ENCODE data around the gene RILP. TPM values are rescaled to one million over a fixed set of nuclear protein-coding genes. Genes with fewer than 3 reads are reported as not detected.

The RILP gene
- total and polyA plus RNA-seq, 2 of the 4 experiments (the other 2 are of a cell fraction), result 3.9 to 6.0 TPM

DNA sequence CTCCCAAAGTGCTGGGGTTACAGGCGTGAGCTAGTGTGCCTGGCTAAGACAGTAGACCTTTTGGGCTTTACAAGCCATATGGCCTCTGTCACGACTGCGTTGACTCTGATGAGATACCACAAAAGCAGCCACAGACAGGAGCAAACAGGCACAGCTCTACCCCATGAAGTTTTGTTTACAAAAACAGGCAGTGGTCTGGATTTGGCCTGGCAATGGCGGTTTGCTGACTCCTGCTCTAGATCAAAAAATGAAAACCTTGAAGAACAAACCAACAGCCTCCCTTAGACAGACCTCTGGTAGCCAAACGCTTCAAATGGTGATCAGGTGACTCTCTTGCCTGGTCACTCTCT lies 41.7 kb downstream of the RILP start:
- Histone ChIP-seq H3K9me1 (ENCODE audit: insufficient read depth, low read length) (no peaks in the 10 kb centered on the region; the same call in 1 of the 2 replicates), H3K27ac (ENCODE audit: insufficient read depth, low read length) (no peak overlapping the region), H3K79me1 (ENCODE audit: low read depth in 1 of 2, low read length in 2 of 2) (no peaks in the 10 kb centered on the region), H3K18ac (ENCODE audit: low read depth, low read length) (no peak overlapping the region), H4K20me1 (ENCODE audit: insufficient read depth, low read length) (no peaks in the 10 kb centered on the region), H3K23ac (ENCODE audit: low read depth, low read length) (no peak overlapping the region), H2AK9ac (replicated peaks; ENCODE audit: low read depth, low read length, poor library complexity) (no peak overlapping the region), H3K4me2 (ENCODE audit: low read depth, low read length) (no peak overlapping the region), H3K56ac (ENCODE audit: extremely low read depth, insufficient read depth, low read length) (no peak overlapping the region), H3K9me3 (ENCODE audit: control insufficient read depth, insufficient read depth, low read length) (no peaks in the 10 kb centered on the region), H2BK15ac (ENCODE audit: low read depth, low read length) (no peak overlapping the region), H3K9ac (ENCODE audit: low read depth, low read length) (no peak overlapping the region), H4K91ac (ENCODE audit: insufficient read depth, low read depth, low read length) (no peak overlapping the region), H3K27me3 (ENCODE audit: control insufficient read depth, insufficient read depth, low read length) (no peaks in the 10 kb centered on the region), H2BK20ac (ENCODE audit: low read depth, low read length) (no peak overlapping the region), H2BK120ac (ENCODE audit: low read depth, low read length) (no peak overlapping the region), H3K4me3 (ENCODE audit: insufficient read depth, low read depth, low read length) (no peak overlapping the region), H2AK5ac (ENCODE audit: low read depth, low read length) (no peak overlapping the region), H3K36me3 (ENCODE audit: control insufficient read depth, insufficient read depth, low read length) (no peaks in the 10 kb centered on the region), H4K8ac (ENCODE audit: low read depth in 2 of 2, low read length in 2 of 2) (no peak overlapping the region), H2BK5ac (ENCODE audit: low read depth, low read length, poor library complexity, severe bottlenecking) (no peak overlapping the region), H2AFZ (replicated peaks; ENCODE audit: low read length, poor library complexity) (no peak overlapping the region), H3K4me1 (ENCODE audit: control insufficient read depth, insufficient read depth, low read length) (peaks cover 6% of the 10 kb centered on the region; the same call in 1 of the 2 replicates), H3K14ac (replicated peaks; ENCODE audit: low read depth, low read length) (no peak overlapping the region), H3K4ac (ENCODE audit: low read depth, low read length) (no peak overlapping the region), H4K5ac (ENCODE audit: low read depth, low read length) (no peak overlapping the region)
- POLR2A ChIA-PET (ENCODE audit: unreplicated experiment), result no interaction called here
- 89% methylated on average over 3 of the region's 5 CpGs; no CpG with 5 or more reads in 1 of the 2 experiments for WGBS, 2 experiments (ENCODE audit: extremely low coverage in 2 of 2, insufficient read length in 1 of 2)
- no peak for DNase-seq
- CTCF ChIA-PET, result interaction anchor here (0.5 to 0.6 kb wide), 3 partner anchors 19 to 50 kb away, joined by 4 to 5 read pairs (median 4); no protein-coding TSS in a partner anchor
- in situ Hi-C loops (cut with MboI; ENCODE audit: low sequenced_read_pairs) (no loop called here), intact Hi-C loops (cut with micrococcal nuclease) (no loop called here), dilution Hi-C loops (cut with HindIII; ENCODE audit: low sequenced_read_pairs, unreplicated experiment) (no loop called here)
- TF ChIP-seq NFE2L2 (IDR thresholded peaks at IDR 0.05; ENCODE audit: low read depth, low read length) (no peak), FOS (IDR thresholded peaks at IDR 0.05; ENCODE audit: low read depth, low read length) (no peak)
- BruUV-seq (replicated peaks), result no TSS peak
- ATAC-seq (ENCODE audit: low read depth), result no peak; the same call in 1 of the 2 replicates

Measured in IMR-90 (cell line).